GM19099 (cell line): ENCODE results near the gene SKIC2.

ENCODE experiments used
- POLR2A ChIP-seq: IDR thresholded peaks from 3 replicates; pipeline ENCODE4 v1.6.1; 2011; ENCODE audit warnings: low read depth; ENCODE audit not compliant: insufficient read length; ENCODE audit errors: extremely low read depth

Gene SKIC2

GRCh38 chr6:31961616-31962015 lies 2.6 kb downstream of the SKIC2 start:
- no peak for TF ChIP-seq POLR2A

- TF ChIP-seq POLR2A: no peak
Observed at GRCh38 chr6:31963921-31964320, 4.9 kb downstream of the SKIC2 start.

- TF ChIP-seq POLR2A: no peak
Observed at GRCh38 chr6:31965700-31966099, 6.7 kb downstream of the SKIC2 start.

GRCh38 chr6:31966506-31966905 lies 7.5 kb downstream of the SKIC2 start:
- no peak for TF ChIP-seq POLR2A

- TF ChIP-seq POLR2A: no peak
Observed at GRCh38 chr6:31966997-31967925, 8.3 kb downstream of the SKIC2 start.

GRCh38 chr6:31967926-31968320 lies 8.9 kb downstream of the SKIC2 start:
- no peak for TF ChIP-seq POLR2A

- no peak for TF ChIP-seq POLR2A
Observed at GRCh38 chr6:31968326-31968725, 9.4 kb downstream of the SKIC2 start.

GRCh38 chr6:31968791-31969711 lies 10.1 kb downstream of the SKIC2 start:
- no peak for TF ChIP-seq POLR2A

GRCh38 chr6:31969712-31970603 lies 11.0 kb downstream of the SKIC2 start:
- TF ChIP-seq POLR2A: peak; percentile 15

- TF ChIP-seq POLR2A: no peak
Observed at GRCh38 chr6:31970604-31971271, 11.8 kb downstream of the SKIC2 start.

GRCh38 chr6:31971279-31971992 lies 12.5 kb downstream of the SKIC2 start:
- no peak for TF ChIP-seq POLR2A

GRCh38 chr6:31971993-31972708 lies 13.2 kb downstream of the SKIC2 start, which contains the start of gene DXO:
Gene DXO (minus strand): TSS chr6:31972138. CDS start chr6:31971675, 463 bp downstream.
- peak; percentile 24 for TF ChIP-seq POLR2A
